Measurements from ENCODE around the gene CEP85L.

Gene CEP85L

DNA sequence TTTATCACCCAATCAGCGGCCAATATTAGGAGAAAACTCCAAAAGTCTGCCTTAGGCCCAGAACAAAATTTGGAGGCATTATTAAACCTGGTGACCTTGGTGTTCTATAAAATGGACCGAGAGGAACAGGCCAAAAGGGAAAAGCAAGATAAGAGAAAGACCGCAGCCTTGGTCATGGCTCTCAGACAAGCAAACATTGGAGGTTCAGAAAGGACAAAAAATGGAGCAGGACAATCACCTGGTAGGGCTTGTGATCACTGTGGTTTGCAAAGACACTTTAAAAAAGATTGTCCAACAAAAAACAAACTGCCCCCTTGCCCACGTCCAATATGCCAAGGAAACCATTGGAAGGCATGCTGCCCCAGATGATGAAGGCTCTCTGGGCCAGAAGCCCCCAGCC is 31.2 kb downstream of the CEP85L start:
- DNase-seq (ENCODE audit: low spot score) = no peak

DNA sequence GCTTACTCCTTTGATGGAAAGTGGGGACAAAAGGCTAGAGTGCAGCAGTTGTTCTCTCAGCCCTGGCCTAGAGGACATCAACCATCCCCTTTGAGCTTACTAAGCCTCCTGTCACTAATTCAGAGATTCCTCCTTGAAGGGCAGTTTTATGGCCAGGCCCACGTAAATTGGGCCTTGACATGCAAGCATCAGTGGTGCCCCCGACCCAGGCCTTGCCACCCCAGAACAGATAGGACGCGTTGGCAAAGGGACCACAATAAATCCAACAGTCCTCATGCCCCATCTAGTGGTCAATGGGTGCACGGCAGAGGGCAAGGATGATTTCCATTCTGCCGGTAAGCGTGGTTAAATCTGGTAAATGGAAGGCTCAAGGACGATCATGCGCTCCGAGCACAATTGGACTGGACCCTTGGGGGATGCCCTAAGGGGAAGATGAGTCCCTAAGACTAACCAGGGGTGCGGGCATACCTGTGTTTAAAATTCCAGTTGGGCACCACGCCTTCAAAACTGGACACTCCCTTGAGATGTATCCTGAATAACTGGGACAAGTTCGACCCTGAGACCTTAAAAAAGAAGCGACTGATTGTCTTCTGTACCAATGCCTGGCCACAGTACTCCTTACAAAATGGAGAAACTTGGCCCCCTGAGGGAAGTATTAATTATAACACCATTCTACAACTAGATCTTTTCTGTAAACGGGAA is 32.6 kb downstream of the CEP85L start:
- peak; percentile 51 for DNase-seq (ENCODE audit: low spot score)

DNA sequence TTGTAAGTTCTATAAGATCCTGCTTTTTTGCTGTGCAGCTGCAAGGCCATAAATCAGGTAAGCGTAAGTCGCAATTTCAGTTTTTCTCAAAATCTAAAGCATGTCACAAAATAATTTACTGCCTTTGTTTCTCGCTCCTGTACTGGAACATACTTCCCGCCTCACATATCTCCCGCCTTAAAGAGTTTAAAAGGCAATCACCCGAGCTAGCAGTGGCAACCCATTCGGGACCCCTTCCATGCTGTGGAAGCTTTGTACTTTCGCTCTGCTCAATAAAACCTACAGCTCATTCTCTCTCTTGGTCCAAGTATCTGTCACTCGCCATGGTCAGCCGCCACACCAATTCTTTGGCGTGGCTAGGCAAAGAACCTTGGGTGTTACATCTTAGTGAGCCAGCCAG is 34.0 kb downstream of the CEP85L start:
- no peak for DNase-seq (ENCODE audit: low spot score)

DNA sequence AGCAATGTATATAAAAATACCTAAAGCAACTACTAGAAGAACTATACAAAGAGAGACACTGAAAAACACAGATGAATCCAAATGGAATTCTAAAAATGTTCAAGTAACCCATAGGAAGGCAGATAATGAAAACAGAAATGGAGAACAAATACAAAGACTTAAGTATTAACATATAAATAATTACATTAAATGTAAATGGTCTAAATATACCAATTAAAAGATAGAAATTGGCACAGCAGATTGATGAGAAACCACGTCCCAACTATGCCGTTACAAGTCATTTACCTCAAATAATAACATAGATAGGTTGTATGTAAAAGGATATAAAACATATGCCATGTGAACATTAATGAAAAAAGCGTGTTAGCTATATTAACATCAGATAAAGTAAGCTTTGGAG is 40.1 kb downstream of the CEP85L start:
- DNase-seq (ENCODE audit: low spot score) = no peak

DNA sequence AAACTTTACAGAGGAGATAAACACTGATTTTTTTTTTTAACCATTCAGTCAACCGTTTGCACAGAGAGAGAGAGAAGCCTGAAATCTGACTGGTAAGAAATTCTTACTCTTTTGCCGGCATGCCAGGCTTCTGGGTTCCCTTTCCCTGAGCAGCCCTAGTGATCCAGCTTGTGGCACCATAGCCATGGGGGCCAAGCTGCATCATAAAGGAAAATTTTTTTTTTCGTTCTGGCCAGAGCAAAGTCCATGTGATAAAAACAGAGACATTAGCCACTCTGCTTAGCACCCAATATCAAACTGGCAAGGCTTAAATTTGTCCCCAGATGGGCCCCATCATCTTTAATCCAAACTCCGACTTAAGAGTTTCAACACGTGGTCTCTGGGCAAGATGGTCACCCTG is 44.5 kb downstream of the CEP85L start:
- no peak for DNase-seq (ENCODE audit: low spot score)

DNA sequence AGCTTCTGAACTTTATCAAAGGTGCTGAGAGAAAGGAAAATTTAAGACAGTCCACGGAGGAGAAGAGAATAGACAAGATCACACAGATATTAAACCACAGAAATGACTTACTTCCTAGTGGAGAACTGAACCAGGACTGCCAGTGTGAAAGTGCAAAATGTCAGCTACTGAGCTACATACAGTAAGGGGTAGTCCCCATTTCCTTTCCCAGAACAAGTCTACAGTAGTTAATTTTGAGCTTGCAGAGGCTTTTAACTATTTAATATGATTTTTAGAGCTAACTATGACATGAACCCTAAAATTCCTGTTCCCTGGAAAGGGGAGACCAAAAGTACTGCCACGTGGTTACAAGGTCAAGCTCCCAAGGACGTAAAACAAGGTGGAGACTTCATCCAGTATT is 45.1 kb downstream of the CEP85L start:
- no peak for DNase-seq (ENCODE audit: low spot score)

DNA sequence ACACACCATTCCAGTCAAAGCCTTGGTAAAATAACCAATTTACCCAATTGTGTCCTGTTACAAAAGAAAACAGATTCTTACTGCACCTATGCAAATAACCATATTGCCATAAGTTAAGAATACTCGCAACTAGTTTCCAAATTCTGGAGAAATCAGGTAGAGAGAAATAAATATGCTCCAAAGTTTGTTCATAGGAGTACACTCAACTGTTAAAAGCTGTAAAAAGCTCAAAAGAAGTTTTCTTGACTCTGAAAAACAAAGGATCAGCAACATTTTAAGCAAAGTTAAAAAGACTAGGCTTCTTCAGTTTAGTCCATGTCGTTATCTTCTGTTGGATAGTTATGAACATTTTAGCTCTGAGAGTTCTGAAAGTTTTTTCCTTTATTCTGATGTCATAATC is 48.0 kb downstream of the CEP85L start:
- DNase-seq (ENCODE audit: low spot score) = no peak

DNA sequence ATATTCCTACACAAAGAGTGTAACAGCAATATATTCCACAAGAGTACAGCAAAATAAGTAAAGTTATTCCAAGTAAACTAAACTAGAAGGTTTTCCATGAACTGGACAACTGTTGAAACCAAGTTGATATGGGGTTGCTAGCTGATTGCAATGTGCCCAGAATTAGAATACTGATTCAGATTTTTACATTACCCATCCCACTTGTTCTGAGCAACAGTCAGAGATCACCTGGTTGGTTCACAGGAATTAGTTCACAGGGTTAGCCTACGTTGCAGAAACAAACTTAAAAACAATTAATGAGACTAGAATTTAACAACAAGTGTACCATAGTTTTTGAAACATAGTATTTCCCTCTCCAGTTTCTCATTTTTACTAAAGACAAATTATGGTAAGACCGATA is 49.1 kb downstream of the CEP85L start:
- no peak for DNase-seq (ENCODE audit: low spot score)

DNA sequence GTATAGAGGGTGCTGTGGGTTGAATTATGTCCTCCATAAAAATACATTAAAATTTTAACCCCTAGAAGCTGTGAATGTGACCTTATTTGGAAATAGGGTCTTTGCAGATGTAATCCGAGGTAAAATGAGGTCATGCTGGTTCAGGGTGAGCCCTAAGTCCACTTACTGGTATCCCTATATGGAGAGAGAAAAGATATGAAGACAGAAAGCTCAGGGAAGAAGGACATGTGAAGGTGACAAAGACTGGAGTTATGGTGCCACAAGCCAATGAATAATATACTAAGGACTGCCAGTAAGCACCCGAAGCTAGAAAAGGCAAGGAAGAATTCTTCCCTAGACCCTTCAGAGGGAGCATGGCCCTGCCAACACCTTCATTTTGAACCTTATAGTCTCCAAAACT is 53.1 kb downstream of the CEP85L start:
- DNase-seq (ENCODE audit: low spot score) = no peak

DNA sequence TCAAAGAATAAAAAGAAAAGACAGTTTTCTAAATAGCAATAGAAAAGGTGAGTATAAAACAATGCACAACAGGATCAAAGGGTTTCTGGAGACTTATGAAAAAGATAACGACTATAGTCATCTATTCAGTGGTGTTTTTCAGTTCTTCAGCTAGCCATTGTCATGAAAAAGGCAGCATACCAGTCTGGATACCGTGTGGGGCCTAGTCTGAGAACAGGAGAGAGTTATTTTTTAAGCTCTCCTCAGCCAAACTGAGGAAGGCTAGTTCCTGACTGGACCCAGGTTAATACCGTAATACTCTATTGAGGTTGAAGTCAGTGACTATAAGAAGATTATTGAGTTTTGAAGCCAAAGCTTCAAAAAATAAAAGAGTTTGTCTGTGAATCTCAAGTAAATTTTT is 53.8 kb downstream of the CEP85L start:
- DNase-seq (ENCODE audit: low spot score) = no peak

DNA sequence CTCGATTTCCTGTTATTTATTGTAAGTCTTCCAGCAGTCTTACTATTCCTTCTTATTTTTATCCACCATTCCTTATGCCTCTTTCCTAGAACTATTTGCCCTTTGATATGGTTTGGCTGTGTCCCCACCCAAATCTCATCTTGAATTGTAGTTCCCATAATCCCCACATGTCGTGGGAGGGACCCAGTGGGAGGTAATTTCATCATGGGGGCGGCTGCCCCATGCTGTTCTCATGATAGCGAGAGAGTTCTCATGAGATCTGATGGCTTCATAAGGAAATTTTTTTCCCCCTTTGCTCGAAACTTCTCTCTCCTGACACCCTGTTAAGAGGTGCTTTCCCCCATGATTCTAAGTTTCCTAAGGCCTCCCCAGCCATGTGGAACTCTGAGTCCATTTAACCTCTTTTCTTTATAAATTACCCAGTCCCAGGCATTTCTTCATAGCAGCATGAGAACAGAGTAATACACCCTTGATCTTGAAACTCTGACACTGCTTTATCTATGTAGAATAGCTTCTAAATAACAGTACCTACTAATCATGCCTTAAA is 54.5 kb downstream of the CEP85L start:
- DNase-seq (ENCODE audit: low spot score) = no peak

DNA sequence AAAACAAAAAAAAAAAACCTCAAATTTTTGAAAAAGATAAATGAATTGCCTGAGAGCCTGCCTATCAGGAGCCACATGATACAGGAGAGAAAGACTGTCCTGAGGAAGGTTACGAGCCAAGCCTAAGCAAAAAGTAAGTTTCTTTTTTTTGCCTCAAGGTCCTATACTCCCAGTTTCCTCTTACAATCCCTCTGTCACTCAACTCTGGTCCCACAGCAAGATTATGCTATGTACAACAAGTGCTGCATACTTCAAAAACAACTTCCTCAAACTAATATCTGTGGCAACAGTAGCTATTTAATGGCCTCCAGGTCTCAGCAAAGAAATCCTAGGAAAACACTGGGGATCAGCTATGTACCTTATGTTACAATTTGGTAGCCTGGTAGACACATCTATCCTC is 56.5 kb downstream of the CEP85L start:
- no peak for DNase-seq (ENCODE audit: low spot score)

DNA sequence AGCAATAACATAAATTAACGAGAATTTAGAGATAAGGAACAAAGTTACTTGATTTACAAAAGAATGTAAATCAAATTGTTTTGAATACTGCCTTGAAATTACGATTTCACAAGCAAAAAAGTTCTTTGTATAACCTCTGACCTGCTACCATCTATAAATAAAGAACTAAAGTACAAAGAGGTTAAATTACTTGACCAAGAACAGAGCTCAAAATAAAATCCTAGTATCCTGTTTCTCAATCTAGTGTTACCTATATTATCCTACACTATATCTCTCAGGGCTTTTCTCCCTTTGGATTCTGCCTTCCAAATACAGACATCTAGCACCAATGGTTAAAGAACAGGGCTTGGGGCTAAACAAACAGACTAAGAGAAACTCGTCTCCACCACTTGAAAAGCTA is 59.5 kb downstream of the CEP85L start:
- no peak for DNase-seq (ENCODE audit: low spot score)

DNA sequence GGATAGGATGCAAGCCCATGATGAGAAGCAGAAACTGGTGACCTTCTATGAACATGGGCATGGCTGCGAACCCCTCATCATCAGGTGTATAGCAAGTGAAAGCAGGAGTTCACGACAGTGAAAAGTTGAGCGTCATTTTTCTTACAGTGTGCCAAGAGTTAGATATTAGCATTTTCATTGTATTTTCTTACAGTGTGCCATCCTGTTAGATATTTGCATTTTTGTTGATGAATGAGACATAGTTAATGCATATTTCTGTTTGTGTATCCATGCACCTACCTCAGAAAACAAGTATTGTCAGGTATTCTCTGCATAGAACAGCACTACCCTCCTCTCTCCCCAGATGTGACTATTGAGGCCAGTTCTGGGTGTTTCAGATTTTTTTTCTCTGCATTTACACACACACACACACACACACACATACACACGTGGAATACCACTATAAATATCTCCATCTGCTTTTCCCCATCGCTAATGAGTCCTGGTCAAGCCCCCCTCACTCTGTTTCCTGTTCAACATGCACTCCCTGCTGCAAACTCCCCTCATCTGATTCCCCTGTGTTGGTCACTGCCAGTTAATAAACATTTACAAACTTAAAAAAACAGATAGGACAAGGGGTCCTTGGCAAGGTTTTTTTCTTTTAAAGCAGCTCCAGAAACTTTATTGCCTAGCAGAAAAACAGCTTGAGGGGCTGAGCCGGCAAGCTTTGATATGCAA is 61.6 kb downstream of the CEP85L start:
- no peak for DNase-seq (ENCODE audit: low spot score)

DNA sequence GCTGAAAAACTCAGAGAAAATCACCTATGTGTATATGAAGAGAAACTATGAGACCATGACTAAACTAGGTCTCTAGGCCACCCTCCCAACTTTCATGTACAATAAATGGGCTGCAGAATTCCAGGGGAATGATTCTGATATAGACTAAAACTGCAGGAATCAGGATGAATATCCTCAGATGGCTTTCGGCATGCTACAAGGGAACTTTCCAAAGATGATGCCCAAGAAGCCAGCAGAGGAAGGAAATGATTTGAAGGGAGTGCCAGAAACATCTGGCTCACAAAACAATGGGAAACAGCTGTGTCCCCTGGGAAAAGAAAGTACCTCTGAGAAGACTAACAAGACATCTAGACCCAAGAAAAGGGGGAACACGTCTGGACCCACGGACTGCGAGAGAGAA is 62.2 kb downstream of the CEP85L start:
- no peak for DNase-seq (ENCODE audit: low spot score)

DNA sequence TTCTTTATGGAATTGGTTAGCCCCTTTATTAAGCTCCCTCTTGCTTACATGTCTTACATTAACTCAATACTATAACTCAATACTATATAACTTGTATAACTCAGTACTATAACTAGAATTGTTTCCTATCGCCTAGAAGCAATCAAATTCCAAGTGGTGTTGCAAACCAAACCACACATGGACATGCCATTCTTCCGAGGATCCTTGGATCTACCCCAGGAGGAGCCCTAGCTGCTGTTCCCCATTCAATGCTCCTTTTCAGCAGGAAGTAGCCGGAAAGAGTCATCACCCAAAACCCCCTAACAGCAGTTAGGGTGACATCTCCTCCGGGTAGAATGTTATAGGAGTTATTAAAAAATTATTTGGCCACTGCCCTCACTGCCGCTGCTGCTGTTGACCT is 62.8 kb downstream of the CEP85L start:
- no peak for DNase-seq (ENCODE audit: low spot score)

DNA sequence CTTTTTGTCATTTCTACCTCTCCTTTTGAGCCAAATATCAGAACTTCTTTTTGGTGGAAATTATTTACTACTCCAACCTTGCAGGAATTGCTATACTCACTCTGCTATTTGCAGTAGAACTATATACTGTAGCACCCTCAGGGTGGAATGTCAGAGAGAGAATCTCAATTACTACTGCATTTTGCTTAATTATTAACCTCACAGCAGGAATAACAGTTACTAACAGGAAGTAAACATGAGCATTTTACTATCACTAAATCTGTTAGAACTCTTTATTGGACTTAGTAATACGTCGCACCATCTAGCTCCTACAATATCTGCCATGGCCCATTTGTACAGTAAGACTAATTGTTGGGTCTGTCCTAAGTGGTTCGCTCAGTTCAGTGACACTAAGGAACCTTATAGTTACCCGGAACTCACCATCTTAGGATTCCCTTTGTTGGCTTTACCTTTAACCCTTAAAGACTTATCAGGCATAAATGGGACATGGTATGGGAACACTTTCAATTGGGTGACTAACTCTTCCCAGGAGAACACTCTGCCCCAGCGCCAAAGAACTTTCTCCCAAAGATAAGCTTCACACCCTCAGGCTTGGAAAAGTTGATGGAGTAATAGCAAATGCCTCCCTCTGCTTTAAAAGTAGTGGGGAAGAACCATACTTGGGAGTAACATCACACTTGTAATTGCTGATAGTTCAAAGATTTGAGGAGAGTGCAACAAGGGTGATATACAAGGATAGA is 64.5 kb downstream of the CEP85L start:
- no peak for DNase-seq (ENCODE audit: low spot score)

DNA sequence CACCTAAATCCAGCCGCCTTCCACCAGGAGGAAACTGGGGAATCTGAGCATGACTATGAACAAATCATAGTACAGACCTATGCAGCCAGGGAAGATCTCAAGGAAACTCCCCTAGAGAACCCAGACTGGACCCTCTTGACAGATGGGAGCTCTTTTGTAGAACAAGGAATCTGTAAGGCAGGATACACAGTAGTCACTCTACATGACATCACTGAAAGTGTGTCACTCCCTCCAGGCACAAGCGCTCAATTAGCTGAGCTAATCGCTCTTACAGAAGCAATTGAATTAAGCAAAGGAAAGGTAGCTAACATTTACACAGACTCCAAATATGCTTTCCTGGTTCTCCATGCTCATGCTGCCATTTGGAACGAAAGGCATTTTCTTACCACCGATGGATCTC is 66.5 kb downstream of the CEP85L start:
- no peak for DNase-seq (ENCODE audit: low spot score)

DNA sequence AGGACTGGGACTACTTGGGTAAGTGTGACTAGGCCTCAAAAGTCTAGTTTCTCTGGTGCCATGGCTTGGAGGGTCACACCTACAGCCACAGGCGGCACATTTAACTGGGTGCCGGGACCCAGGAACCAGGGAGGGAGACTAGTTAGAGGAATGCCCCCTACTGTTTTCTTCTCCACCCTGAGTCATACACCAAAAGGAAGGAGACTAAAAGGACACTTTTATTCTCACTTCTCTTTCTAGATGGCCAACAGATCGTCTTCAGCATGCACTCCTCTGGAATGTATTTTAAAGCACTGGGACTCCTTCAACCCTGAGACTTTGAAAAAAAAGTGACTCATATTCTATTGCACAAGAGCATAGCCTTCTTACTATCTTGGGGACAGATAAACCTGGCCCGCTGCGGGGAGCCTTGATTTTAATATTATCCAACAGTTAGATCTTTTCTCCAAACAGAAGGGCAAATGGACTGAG is 69.9 kb downstream of the CEP85L start:
- no peak for DNase-seq (ENCODE audit: low spot score)

DNA sequence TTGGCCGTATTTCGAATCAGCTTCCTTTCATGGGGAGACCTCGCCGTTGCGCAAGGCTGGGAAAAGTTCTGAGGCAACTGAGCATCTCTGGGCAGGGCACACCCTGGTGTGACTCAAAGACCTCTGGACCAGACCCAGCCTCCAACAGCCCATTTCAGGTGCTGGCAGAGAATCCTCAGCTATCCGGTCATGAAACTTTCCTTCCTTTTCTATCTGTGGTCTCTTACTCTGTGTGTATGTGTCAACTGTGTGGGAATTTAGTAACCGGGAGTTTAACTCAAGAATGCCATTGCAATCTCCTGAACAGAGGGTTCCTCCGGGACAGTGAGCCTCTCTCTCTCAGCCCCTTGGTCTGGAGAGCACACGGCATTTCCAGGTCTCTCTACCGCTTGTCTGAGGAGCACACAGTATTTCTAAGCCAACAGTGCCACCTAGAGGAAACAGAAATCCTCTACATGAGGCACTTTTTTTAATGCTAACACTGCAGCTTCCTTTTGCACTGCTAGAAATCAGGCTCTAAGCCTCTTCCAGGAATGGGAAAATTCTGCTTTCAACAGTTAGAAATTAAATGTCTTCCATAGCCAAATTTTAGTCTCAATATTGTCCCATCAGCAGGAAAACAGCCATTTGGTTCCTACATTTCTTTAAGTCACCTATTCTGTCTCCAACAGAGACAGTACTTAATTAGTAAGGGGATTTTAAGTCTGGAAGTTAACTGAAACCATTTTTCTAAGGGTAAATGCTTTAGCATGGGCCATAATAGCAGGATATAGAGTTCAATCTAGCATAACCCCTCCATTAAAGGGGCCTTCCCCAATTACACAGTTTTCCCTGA is 70.6 kb downstream of the CEP85L start:
- peak; percentile 46 for DNase-seq (ENCODE audit: low spot score)

DNA sequence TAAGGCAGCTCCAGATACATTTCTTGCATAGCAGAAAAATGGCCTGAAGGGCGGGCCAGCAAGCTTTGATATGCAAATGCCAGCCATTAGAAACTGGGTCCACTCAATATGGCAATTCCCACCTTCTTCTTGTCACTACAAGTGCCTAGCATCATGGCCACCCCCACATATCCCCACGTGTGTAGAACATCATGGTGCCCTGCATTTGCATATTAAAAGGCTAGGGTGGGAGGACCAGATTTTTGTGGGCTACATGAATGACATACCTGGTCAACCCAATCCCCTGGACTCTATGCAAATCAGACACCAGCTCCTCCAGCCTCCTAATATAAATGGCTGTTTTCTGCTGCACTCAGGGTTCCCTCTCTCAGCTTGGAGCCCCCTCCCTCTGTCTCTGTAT is 71.6 kb downstream of the CEP85L start:
- no peak for DNase-seq (ENCODE audit: low spot score)

DNA sequence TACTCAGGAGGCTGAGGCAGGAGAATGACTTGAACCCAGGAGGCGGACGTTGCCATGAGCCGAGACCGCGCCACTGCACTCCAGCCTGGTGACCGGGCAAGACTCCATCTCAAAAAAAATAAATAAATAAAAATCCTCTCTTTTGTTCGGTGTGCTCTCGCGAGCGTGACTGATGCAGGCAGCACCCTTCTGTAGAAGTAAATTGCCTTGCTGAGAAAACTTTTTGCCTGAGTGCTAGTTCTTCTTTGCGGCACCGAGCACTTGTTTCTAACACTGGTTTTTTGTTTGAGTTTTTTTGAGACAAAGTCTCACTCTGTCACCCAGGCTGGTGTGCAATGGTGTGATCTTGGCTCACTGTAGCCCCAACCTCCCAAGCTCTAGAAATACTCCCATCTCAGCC is 72.8 kb downstream of the CEP85L start:
- DNase-seq (ENCODE audit: low spot score) = no peak

Data from germinal center (tissue), 1 donor.